CD4-positive, alpha-beta T cell treated with Interleukin-4 for 1 hour (primary cell): ENCODE measurements around the gene MINPP1.
"Not testable (repeated sequence)": the region's sequence is repeated elsewhere in the genome, so short reads cannot be mapped to it uniquely, and the experiment has no call there.

Source experiments
- DNase-seq, 2 donors: peaks; one replicate each; pipeline ENCODE4 v3.0.0-alpha.2; 2020 to 2022

The MINPP1 gene

DNA sequence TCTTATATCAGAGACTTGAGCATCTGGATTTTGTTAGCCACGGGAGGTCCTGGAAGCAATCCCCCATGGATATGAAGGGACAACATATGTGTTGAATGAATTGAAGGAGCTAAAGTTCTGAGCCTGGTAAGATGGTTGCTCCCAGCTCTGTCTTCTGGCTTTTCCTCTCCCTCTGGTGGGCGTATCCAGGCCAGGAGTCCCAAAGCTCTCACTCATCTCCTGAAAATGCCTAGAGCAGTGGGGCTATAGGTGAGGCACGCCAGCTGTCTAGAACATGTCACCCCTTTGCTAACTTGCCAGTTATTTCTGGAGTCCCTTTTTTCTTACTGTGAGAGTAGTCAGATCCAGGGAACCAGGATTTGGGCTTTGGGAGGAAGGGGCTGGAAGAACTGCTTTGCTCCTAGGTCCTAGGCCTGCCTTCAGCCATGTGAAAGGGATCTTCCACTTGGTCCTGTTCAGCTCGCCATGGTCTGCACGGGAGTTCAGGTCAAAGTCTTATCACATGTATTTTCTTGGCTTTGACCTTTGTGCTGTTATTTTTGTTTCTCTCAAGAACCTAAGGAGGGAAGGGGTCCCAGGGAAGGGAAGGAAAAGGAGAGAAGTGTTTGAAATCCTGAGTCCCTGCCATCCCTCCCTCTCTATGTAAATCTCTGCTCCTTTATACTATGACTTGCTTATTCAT is 73.6 kb downstream of the MINPP1 start:
- DNase-seq = no peak

DNA sequence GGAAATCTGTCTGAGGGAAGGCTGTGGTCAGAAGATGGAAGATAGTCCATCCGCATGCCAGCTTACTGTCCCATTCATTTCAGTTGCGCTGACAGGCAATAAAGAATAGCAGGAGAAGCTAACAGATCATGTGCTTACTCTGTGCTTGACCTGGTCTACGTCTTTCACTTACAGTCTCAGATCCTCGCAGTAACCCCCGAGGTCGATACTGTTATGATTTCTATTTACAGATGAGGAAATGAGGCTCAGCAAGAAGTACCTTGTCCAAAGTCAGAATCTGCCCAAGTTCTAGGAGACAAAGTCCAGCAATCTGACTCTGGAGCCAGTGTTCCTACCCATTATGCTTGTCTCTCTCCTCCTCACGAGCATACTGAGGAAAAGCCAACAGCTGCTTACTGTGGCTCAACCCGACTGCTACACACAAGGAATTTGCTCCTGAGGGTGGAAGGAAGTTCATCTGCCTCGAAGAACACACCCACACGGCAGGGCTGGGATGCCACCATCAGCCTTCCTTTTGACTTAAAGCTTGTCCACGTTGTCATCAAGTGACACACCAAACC is 74.2 kb downstream of the MINPP1 start:
- no peak for DNase-seq

DNA sequence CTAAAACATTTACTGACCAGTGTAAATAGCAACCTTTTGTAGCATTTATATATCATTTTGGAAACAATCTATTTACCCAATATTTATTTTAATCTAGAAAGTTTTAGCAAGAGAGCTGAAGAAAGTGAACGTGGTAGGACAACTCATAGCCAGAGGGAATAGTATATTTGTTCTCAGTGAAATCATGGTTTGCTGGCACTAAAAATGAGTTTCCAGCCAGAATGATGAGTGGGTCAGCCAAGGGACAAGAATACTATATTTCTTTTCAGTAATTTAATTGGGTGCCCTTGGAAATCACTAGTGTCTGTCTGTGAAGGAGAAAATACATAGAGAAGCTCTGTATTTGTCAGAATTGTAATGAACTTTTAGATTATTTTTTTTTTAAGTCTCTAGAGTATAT is 74.9 kb downstream of the MINPP1 start:
- DNase-seq = no peak

DNA sequence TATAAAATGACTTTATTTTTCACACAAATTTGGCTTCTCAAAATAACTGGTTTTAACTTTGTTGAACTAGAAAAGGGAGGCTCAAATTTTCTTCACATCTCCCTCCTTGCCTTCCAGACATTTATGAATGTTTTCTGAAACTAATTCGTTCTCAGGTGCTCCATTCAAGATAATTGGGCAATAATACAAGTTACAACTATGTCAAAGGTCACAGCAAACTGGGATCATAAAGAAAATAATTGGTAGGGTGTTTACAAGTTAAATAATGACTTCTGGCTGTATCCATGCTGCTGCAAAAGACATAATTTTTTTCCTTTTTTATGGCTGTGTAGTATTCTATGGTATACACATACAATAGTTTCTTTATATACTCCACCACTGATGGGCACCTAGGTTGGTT is 75.3 kb downstream of the MINPP1 start:
- no peak for DNase-seq

DNA sequence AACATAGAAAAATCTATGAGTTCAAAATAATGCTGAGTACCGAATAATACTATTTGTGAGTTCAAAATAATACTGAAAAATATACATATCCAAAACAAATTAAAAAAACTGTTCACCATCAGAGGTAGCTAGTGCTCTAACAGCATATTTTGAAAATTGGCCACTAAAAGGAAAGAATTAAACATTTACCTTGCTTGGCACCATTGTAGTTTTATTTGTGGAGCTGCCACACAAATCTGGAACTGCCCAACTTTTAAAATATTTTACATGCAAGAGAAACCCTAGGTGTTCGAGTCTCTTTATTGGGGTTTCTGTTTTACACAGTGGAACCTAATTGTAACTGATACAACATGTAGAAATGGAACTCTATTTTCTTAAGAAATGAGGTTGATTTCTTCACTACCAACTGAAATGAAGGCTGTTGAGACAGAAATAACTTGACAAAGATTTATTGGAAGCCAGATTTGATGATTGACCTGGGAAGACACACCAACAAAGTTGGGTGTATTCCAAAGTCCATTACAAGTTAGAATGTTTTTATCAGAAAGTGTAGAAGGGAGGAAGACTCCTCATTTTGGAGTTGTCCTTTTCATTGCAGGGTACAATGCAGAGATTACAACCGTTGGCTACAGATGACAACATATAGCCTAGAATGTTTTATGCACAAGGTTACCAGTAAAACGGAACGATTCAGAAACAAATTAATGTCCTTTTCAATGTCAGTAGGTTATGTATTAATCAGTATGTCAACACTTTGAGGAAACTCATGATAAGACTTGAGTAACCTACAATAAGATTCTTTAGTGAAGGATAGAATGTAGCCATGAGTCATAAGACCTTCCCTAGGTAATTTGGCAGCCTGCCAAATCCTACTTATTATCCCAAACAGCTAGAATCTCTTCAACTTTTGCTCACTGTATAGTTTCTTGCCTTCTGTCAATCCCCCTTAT is 81.1 kb downstream of the MINPP1 start:
- DNase-seq = no peak

DNA sequence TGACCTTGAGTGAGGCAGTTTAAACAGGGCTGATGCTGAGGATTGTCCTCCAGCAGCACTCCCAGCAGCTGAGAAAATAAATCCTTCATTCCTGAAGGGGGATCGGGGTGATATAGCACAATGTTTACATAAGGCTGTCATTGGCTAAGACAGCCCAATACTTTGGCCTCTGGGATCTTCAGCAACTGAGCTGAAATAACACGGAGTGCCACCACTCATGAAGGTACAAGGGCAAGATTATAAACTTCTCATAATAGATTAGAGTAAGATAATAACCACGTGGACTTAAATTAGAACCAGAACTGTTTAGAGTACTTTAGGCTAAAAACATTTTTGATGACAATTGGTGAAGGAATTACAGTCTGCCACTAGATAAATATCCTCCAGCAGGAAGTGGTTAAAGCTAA is 85.0 kb downstream of the MINPP1 start:
- no peak for DNase-seq

DNA sequence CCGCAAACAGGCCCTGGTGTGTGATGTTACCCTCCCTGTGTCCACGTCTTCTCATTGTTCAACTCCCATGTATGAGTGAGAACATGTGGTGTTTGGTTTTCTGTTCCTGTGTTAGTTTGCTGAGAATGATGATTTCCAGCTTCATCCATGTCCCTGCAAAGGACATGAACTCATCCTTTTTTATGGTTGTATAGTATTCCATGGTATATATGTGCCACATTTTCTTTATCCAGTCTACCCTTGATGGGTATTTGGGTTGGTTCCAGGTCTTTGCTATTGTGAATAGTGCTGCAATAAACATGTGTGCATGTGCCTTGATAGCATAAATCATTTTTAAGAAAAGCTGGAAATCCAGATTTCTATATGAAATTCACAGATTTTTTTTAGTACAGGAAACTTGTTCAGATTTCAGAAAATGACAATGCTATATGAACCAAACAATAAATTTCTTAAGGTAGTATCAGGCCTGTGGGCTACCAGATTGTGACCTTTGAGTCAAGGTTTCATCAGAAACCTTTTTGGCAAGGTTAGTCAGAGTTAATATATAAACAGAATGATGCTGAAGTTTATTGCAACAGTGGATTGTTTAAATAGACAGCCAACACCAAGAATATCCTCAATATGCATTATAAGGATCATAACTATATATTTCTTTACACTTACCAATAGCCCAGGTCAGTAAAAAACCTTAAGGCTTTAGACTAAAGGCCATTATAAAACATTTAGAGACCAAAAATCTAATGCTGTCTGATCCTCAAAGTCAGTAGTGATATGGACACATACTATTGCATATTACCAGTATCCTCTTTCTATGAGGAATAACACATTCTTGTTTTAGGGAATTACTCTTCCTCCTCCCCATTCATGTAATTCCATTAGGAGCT is 86.3 kb downstream of the MINPP1 start:
- DNase-seq = no peak

DNA sequence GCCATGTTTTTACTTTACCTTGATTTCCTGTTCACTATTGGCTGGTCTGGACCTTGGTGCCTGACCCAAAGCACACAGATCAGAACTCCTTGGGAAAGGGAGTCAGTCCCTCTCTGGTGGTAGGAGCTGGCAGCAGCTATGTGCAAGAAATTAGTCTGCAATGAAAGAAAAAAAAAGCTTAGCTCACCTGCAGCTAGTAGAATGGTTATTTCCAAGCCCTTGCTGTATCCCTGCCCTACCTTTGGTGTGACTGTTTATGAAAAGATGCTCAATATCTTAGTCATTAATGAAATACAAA is 86.8 kb downstream of the MINPP1 start:
- no peak for DNase-seq

DNA sequence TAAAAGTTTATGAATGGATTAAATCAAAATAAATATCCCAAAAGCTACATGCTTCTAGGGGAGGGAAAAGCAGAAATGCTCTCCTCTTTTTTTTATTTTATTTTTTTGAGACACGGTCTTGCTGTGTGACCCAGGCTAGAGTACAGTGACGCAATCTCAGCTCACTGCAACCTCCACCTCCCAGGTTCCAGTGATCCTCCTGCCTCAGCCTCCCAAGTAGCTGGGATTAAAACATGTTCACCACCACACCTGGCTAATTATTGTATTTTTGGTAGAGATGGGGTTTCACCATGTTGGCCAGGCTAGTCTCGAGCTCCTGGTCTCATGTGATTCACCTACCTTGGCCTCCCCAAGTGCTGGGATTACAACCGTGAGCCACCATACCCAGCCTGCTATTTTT is 88.2 kb downstream of the MINPP1 start:
- DNase-seq = not testable (repeated sequence)

DNA sequence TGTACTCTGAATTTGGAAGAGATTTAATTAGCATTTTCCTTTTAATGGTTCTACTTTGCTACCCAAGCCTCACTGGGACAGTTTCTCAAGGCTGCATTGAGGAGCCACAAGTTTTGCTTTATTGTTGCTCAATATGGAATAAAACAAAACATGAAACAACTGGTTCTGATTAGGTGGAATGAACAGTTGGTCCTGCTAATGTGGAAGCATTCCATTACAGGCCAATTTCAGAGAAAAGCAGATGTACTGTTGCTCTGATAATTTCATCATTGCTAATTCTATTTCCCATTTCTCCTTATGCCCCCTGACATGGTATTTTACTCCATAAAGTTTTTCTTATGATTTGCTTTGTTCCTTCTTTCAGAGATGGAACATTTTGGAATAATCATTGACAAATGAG is 89.0 kb downstream of the MINPP1 start:
- DNase-seq = no peak

DNA sequence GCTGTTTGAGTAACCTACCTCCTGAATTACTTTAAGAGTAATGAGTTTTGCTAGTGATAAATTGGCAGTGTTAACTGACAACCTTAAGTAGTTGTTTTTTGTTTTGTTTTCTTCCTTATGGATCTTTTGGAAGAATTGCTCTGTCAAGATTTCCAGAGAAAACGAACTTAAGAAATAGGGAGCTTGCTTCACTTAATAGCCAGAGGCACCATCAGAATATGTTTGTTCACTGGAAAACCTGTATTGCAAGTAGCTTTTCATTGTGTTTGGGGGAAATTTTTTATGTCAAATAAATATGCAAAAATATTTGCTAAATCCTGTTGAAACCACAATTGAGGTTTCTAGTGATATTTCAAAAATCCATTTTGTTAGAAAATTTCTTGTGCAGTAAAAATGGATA is 89.5 kb downstream of the MINPP1 start:
- no peak for DNase-seq

DNA sequence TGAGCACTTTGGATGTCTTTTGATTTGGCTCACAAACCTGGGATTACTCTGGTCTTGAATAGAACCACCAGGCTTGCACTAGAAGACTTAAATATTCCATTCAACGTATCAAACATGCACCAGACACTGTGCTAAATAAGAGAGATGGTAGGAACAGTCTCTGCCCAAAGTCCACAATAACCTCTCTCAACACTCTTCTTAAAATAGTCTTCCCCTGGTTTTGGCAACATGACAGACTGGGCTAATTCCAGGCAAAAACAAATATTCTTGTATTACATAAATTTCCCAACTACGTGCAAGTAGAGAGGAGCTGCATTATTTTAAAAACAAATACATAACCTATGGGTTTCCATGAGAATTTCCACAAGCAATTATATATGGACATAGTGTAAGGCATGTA is 90.2 kb downstream of the MINPP1 start:
- no peak for DNase-seq

DNA sequence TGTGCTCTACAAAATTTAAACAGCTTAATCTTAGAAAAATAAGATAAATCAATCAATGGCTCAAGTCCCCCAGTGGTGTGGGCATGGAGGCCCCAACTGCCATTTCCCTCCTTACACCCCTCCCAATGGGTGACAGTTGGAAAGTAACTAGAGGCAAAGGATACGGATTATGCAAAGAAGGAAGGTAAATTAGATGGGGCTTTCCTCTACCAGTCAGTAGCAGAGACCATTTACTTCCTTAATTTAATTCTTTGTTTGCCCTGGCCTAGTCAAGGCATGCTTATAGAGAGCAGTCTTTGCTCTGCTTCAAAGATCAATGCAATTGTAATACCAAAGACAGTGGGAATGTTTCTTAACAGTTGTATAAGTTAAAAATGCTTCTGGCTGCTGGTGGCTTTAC is 91.7 kb downstream of the MINPP1 start:
- DNase-seq = no peak

DNA sequence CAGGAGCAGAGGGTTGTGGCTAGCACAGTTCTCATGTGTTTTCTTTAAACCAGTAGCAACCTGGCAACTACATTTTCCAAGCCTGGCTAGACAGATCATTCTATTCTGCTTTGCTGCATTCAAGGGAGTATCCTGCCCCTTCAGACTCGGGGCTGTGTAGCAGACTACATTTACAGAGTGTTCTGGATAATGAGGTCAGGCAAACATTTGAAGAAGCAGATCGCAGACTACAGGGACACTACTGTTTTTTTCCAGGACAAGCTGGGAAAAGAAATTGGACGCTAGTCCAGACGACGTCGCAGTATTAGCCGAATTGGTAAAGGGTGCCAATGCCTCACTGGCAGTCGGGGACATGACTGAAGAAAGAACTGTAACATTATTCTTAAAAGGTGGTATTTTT is 94.0 kb downstream of the MINPP1 start:
- DNase-seq = no peak

DNA sequence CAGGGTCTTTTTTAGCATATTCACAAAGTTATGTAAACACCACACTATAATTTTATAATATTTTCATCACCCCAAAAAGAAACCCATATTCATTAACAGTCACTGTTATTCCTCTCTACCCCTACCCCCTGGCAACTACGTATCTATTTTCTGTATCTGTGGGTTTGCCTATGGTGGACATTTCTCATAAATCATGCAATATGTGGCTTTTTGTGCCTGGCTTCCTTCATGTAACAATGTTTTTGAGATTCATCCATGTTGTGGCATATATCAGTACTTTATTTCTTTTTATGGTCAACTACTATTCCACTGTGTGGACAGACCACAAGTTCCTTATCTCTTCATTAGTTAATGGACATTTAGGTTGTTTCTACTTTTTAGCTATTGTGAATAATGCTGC is 95.9 kb downstream of the MINPP1 start:
- no peak for DNase-seq
